Caki2 (cell line): ENCODE data around the gene SETD5. TPM values are rescaled to one million over a fixed set of nuclear protein-coding genes. Genes with fewer than 3 reads are reported as not detected.
A peak's percentile ranks its signal among the peaks of the same experiment; 100 is the strongest.

Experiments
- DNase-seq: peaks from one replicate; pipeline ENCODE4 v3.0.0-alpha.2; 2015; ENCODE audit warnings: low read depth
- in situ Hi-C: cut with HindIII; loops from 2 replicates; pipeline ENCODE4 v1.10.0; 2016; ENCODE audit warnings: low sequenced_read_pairs, low pct_unique_long_range_greater_than_20kb, mixed read lengths
- total RNA-seq: library from RNA; depleted of rRNA; stranded (reverse); fragments of >200 nt; shearing (Covaris generic); gene quantifications from 2 replicates; pipeline ENCODE4 v1.2.3, GENCODE V29; 2014; ENCODE audit warnings: low replicate concordance; rRNA removed

The SETD5 gene
- total RNA-seq: 12.3 and 30.7 TPM in 2 replicates

GRCh38 chr3:9397332-9397905 lies at the start of gene SETD5:
Gene SETD5, plus strand, starts transcription at chr3:9397615. Its CDS starts 31,324 bp downstream, at chr3:9428939.
- in situ Hi-C loops: no loop called here
- DNase-seq: peak; percentile 88

- no peak for DNase-seq
- in situ Hi-C loops: no loop called here
Observed at GRCh38 chr3:9347887-9348286, 49.5 kb upstream of the SETD5 start.

GRCh38 chr3:9349321-9350117 lies 47.9 kb upstream of the SETD5 start:
- in situ Hi-C loops: no loop called here
- DNase-seq: peak; percentile 82

- in situ Hi-C loops: no loop called here
- DNase-seq: no peak
Observed at GRCh38 chr3:9351709-9352126, 45.7 kb upstream of the SETD5 start.

- in situ Hi-C loops: no loop called here
- DNase-seq: peak; percentile 48
Observed at GRCh38 chr3:9352917-9353752, 44.3 kb upstream of the SETD5 start.

GRCh38 chr3:9361691-9362388 lies 35.6 kb upstream of the SETD5 start:
- DNase-seq: no peak
- in situ Hi-C loops: no loop called here

GRCh38 chr3:9362731-9363530 lies 34.5 kb upstream of the SETD5 start, which contains the start of gene THUMPD3:
Gene THUMPD3, plus strand, starts transcription at chr3:9363054. Its CDS starts 2,015 bp downstream, at chr3:9365069.
- peak; percentile 91 for DNase-seq
- in situ Hi-C loops: no loop called here

GRCh38 chr3:9369508-9369907 lies 27.9 kb upstream of the SETD5 start:
- no peak for DNase-seq
- in situ Hi-C loops: no loop called here

- DNase-seq: no peak
- in situ Hi-C loops: no loop called here
Observed at GRCh38 chr3:9373465-9373864, 23.9 kb upstream of the SETD5 start.

GRCh38 chr3:9377981-9378380 lies 19.4 kb upstream of the SETD5 start:
- no peak for DNase-seq
- in situ Hi-C loops: no loop called here

- DNase-seq: no peak
- in situ Hi-C loops: no loop called here
Observed at GRCh38 chr3:9379327-9379726, 18.1 kb upstream of the SETD5 start.

- no peak for DNase-seq
- in situ Hi-C loops: no loop called here
Observed at GRCh38 chr3:9380014-9380413, 17.4 kb upstream of the SETD5 start.

GRCh38 chr3:9384141-9384828 lies 13.1 kb upstream of the SETD5 start:
- DNase-seq: no peak
- in situ Hi-C loops: no loop called here

GRCh38 chr3:9385187-9386077 lies 12.0 kb upstream of the SETD5 start:
- no peak for DNase-seq

GRCh38 chr3:9386078-9386459 lies 11.3 kb upstream of the SETD5 start:
- in situ Hi-C loops: no loop called here
- no peak for DNase-seq

More at GRCh38 chr3:9385187-9386077, 12.0 kb upstream of the SETD5 start:
- in situ Hi-C loops: no loop called here
